Myocyte (in vitro differentiated cells): ENCODE results near the gene TRIO. TPM values are rescaled to one million over a fixed set of nuclear protein-coding genes. Genes with fewer than 3 reads are reported as not detected.

Experiments used
- DNase-seq: peaks from one replicate; pipeline ENCODE4 v3.0.0-alpha.2; 2012; ENCODE audit warnings: low read depth
- total RNA-seq: library from RNA; depleted of rRNA; stranded (reverse); fragments of >200 nt; gene quantifications from 2 replicates; pipeline ENCODE4 v1.2.3, GENCODE V29; 2014

Gene TRIO
- total RNA-seq, 1 donor from 2014 or later = 126 TPM

GRCh38 chr5:14501353-14502293 lies 358.5 kb downstream of the TRIO start:
- peak; percentile 69 for DNase-seq

- DNase-seq = peak; percentile 59
These were observed 359.1 kb downstream of the TRIO start for GRCh38 chr5:14502294-14502690.

- peak; percentile 97 for DNase-seq
These were observed 360.0 kb downstream of the TRIO start for GRCh38 chr5:14503017-14503680.

GRCh38 chr5:14503681-14504331 lies 360.7 kb downstream of the TRIO start:
- no peak for DNase-seq

GRCh38 chr5:14504332-14504727 lies 361.2 kb downstream of the TRIO start:
- no peak for DNase-seq

GRCh38 chr5:14504816-14505215 lies 361.7 kb downstream of the TRIO start:
- DNase-seq = no peak

GRCh38 chr5:14505310-14506139 lies 362.4 kb downstream of the TRIO start:
- no peak for DNase-seq

GRCh38 chr5:14506140-14506538 lies 363.0 kb downstream of the TRIO start:
- no peak for DNase-seq

- no peak for DNase-seq
These were observed 363.5 kb downstream of the TRIO start for GRCh38 chr5:14506661-14507060.

GRCh38 chr5:14507156-14507941 lies 364.2 kb downstream of the TRIO start:
- DNase-seq = no peak

- no peak for DNase-seq
These were observed 364.9 kb downstream of the TRIO start for GRCh38 chr5:14508046-14508445.

- no peak for DNase-seq
These were observed 366.4 kb downstream of the TRIO start for GRCh38 chr5:14509556-14509955.

GRCh38 chr5:14510156-14510734 lies 367.1 kb downstream of the TRIO start:
- no peak for DNase-seq

GRCh38 chr5:14510880-14511279 lies 367.7 kb downstream of the TRIO start:
- no peak for DNase-seq

GRCh38 chr5:14512574-14512973 lies 369.4 kb downstream of the TRIO start:
- DNase-seq = no peak

GRCh38 chr5:14513266-14513665 lies 370.1 kb downstream of the TRIO start:
- DNase-seq = no peak

- no peak for DNase-seq
These were observed 373.8 kb downstream of the TRIO start for GRCh38 chr5:14516901-14517300.

GRCh38 chr5:14518638-14519037 lies 375.5 kb downstream of the TRIO start:
- no peak for DNase-seq

- no peak for DNase-seq
These were observed 378.6 kb downstream of the TRIO start for GRCh38 chr5:14521748-14522147.

- no peak for DNase-seq
These were observed 379.6 kb downstream of the TRIO start for GRCh38 chr5:14522721-14523120.
